C4-2B (cell line): Measurements from ENCODE around the gene HOXA2.

Experiments used
- CTCF ChIP-seq: fragments of 450-650 bp; conservative IDR thresholded peaks from 2 replicates; pipeline ENCODE4 v1.5.1; 2017; ENCODE audit warnings: mild to moderate bottlenecking
- ZFX ChIP-seq: fragments of 450-650 bp; IDR thresholded peaks from 2 replicates; pipeline ENCODE4 v1.6.1; 2017

DNA sequence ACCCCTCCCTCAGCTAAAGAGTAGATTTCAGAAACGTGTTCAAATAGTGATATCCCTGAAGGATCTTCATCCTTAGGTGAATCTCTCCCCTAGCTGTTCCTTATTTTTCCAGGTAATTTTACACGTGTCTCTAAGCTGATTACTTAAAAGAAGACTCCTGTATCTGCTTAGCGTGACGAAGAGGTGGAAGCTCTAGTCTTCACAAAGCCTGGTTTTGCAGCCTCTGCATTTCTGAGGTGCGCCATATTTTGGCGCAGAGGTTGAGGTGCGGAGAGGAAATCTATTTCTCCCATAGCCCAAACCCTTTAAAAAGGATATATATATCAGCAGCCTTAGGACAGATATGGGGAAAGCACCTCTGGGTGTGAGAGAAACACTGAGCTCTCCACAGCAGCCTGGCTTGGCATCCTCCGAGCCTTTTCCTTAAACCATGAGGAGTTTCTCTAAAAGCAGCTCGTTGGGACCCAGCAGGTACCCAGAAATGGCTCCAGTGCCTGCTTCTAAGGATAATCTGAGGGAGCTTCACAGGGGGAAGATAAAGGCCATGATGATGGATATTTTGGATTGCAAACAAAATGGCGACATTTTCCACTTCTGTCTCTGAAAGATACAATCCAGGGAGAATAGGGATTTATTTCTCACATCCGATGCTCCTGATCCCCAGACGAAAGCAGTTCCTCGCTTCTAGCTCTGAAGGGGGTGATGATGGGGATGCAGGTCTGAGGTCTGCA is 3.0 kb upstream of the HOXA2 start:
- no peak for TF ChIP-seq CTCF
- TF ChIP-seq ZFX, result no peak
